Measurements from ENCODE around the gene ACAN. TPM values are rescaled to one million over a fixed set of nuclear protein-coding genes. Genes with fewer than 3 reads are reported as not detected.

Gene ACAN
- total RNA-seq, 1 experiment from 2014 or later: 1.4 TPM

DNA sequence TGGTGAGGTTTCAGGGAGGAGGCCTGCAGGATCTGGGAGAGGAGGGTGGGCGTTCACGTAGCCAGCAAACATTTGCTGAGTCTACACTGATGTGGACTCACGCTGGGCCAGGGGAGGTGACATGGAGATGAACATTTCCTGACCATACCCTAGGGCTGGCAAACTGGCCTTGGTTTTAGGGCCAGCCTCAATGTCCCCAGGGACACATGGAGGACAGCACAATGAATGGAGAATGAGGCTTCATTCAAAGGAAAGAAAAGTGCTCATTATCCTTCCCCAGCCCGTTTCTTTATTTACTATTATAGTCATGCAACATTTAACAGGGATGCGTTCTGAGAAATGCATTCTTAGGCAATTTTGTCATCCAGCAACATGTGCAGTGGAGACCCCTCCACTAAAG, 26.8 kb downstream of the ACAN start (continued):
- TF ChIP-seq, protein P1, sequence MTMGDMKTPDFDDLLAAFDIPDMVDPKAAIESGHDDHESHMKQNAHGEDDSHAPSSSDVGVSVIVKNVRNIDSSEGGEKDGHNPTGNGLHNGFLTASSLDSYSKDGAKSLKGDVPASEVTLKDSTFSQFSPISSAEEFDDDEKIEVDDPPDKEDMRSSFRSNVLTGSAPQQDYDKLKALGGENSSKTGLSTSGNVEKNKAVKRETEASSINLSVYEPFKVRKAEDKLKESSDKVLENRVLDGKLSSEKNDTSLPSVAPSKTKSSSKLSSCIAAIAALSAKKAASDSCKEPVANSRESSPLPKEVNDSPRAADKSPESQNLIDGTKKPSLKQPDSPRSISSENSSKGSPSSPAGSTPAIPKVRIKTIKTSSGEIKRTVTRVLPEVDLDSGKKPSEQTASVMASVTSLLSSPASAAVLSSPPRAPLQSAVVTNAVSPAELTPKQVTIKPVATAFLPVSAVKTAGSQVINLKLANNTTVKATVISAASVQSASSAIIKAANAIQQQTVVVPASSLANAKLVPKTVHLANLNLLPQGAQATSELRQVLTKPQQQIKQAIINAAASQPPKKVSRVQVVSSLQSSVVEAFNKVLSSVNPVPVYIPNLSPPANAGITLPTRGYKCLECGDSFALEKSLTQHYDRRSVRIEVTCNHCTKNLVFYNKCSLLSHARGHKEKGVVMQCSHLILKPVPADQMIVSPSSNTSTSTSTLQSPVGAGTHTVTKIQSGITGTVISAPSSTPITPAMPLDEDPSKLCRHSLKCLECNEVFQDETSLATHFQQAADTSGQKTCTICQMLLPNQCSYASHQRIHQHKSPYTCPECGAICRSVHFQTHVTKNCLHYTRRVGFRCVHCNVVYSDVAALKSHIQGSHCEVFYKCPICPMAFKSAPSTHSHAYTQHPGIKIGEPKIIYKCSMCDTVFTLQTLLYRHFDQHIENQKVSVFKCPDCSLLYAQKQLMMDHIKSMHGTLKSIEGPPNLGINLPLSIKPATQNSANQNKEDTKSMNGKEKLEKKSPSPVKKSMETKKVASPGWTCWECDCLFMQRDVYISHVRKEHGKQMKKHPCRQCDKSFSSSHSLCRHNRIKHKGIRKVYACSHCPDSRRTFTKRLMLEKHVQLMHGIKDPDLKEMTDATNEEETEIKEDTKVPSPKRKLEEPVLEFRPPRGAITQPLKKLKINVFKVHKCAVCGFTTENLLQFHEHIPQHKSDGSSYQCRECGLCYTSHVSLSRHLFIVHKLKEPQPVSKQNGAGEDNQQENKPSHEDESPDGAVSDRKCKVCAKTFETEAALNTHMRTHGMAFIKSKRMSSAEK (CRISPR knock-in tag; IDR thresholded peaks at IDR 0.05; ENCODE audit: borderline replicate concordance): no peak
- TF ChIP-seq, protein P2, sequence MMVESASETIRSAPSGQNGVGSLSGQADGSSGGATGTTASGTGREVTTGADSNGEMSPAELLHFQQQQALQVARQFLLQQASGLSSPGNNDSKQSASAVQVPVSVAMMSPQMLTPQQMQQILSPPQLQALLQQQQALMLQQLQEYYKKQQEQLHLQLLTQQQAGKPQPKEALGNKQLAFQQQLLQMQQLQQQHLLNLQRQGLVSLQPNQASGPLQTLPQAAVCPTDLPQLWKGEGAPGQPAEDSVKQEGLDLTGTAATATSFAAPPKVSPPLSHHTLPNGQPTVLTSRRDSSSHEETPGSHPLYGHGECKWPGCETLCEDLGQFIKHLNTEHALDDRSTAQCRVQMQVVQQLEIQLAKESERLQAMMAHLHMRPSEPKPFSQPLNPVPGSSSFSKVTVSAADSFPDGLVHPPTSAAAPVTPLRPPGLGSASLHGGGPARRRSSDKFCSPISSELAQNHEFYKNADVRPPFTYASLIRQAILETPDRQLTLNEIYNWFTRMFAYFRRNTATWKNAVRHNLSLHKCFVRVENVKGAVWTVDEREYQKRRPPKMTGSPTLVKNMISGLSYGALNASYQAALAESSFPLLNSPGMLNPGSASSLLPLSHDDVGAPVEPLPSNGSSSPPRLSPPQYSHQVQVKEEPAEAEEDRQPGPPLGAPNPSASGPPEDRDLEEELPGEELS (CRISPR knock-in tag; IDR thresholded peaks at IDR 0.05): no peak
- TF ChIP-seq, protein P3, sequence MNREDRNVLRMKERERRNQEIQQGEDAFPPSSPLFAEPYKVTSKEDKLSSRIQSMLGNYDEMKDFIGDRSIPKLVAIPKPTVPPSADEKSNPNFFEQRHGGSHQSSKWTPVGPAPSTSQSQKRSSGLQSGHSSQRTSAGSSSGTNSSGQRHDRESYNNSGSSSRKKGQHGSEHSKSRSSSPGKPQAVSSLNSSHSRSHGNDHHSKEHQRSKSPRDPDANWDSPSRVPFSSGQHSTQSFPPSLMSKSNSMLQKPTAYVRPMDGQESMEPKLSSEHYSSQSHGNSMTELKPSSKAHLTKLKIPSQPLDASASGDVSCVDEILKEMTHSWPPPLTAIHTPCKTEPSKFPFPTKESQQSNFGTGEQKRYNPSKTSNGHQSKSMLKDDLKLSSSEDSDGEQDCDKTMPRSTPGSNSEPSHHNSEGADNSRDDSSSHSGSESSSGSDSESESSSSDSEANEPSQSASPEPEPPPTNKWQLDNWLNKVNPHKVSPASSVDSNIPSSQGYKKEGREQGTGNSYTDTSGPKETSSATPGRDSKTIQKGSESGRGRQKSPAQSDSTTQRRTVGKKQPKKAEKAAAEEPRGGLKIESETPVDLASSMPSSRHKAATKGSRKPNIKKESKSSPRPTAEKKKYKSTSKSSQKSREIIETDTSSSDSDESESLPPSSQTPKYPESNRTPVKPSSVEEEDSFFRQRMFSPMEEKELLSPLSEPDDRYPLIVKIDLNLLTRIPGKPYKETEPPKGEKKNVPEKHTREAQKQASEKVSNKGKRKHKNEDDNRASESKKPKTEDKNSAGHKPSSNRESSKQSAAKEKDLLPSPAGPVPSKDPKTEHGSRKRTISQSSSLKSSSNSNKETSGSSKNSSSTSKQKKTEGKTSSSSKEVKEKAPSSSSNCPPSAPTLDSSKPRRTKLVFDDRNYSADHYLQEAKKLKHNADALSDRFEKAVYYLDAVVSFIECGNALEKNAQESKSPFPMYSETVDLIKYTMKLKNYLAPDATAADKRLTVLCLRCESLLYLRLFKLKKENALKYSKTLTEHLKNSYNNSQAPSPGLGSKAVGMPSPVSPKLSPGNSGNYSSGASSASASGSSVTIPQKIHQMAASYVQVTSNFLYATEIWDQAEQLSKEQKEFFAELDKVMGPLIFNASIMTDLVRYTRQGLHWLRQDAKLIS (CRISPR knock-in tag; IDR thresholded peaks at IDR 0.05; ENCODE audit: borderline replicate concordance): no peak
- no peak for TF ChIP-seq SP1 (CRISPR knock-in tag; conservative IDR thresholded peaks at IDR 0.05)
- TF ChIP-seq, protein P4, sequence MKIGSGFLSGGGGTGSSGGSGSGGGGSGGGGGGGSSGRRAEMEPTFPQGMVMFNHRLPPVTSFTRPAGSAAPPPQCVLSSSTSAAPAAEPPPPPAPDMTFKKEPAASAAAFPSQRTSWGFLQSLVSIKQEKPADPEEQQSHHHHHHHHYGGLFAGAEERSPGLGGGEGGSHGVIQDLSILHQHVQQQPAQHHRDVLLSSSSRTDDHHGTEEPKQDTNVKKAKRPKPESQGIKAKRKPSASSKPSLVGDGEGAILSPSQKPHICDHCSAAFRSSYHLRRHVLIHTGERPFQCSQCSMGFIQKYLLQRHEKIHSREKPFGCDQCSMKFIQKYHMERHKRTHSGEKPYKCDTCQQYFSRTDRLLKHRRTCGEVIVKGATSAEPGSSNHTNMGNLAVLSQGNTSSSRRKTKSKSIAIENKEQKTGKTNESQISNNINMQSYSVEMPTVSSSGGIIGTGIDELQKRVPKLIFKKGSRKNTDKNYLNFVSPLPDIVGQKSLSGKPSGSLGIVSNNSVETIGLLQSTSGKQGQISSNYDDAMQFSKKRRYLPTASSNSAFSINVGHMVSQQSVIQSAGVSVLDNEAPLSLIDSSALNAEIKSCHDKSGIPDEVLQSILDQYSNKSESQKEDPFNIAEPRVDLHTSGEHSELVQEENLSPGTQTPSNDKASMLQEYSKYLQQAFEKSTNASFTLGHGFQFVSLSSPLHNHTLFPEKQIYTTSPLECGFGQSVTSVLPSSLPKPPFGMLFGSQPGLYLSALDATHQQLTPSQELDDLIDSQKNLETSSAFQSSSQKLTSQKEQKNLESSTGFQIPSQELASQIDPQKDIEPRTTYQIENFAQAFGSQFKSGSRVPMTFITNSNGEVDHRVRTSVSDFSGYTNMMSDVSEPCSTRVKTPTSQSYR (CRISPR knock-in tag; IDR thresholded peaks at IDR 0.05): no peak

DNA sequence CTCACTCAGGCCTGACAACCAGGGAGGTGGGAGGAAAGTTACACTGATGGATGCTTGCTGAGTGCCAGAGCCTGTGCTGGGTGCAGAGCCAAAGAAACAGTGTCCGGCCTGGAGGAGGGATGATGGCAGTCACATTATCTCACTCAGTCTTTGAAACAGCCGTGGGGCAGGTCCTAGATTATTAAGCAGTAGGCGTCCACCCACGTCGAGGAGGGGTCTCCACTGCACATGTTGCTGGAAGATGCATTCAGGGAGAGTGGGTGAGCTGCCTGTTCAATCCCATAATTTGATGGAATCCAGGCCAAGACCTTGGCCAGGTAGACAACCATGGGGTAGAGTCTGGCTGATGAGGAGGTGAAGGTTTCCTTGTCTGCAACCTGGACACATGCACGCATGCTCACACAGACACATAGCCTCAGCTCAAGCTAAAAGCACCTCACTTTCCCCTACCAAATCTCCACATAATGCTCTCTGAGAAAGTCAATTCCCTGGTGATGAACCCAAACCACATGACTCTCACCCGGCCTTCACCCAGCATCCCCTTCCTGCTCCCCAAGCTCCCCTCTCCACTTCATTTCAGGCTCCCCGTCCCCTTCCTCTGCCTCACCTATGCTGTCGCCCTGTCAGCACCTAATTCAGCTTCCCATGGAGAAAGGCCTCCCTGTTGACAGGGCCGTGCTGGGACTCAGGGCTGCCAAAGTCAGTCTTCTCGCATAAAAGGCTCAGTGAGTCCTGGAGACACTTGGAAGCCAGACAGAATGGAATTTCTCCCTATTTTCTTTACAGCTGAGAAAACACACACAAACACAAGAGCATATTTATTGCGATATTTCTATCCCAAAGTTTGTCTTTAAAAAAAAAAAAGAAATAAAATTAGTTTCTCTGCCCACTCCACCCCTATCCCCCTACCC, 29.8 kb downstream of the ACAN start:
- TF ChIP-seq, protein P5, sequence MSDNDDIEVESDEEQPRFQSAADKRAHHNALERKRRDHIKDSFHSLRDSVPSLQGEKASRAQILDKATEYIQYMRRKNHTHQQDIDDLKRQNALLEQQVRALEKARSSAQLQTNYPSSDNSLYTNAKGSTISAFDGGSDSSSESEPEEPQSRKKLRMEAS (CRISPR knock-in tag; IDR thresholded peaks at IDR 0.05): no peak
- TF ChIP-seq, protein P6, sequence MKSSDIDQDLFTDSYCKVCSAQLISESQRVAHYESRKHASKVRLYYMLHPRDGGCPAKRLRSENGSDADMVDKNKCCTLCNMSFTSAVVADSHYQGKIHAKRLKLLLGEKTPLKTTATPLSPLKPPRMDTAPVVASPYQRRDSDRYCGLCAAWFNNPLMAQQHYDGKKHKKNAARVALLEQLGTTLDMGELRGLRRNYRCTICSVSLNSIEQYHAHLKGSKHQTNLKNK (CRISPR knock-in tag; IDR thresholded peaks at IDR 0.05): no peak
- TF ChIP-seq TEAD1 (CRISPR knock-in tag; IDR thresholded peaks at IDR 0.05): no peak
- no peak for TF ChIP-seq HMGA2 (CRISPR knock-in tag; IDR thresholded peaks at IDR 0.05)
- TF ChIP-seq MXD4 (CRISPR knock-in tag; IDR thresholded peaks at IDR 0.05; ENCODE audit: borderline replicate concordance): no peak
- TF ChIP-seq NFYB (CRISPR knock-in tag; conservative IDR thresholded peaks at IDR 0.05; ENCODE audit: low read depth): no peak
- no peak for TF ChIP-seq GABPB1 (CRISPR knock-in tag; IDR thresholded peaks at IDR 0.05)
- DNase-seq (ENCODE audit: low spot score): no peak
- H3K27ac Mint-ChIP-seq: no peak overlapping the region
- CTCF ChIA-PET: interaction anchor here (0.6 to 2.4 kb wide), 4 partner anchors 29 to 194 kb away, joined by 3 to 15 read pairs (median 4); partner anchors contain the start of gene ISG20
- H3K36me3 Mint-ChIP-seq: no peaks in the 10 kb centered on the region
- H3K4me3 Mint-ChIP-seq: no peak overlapping the region
- no peak for ATAC-seq
- no peaks in the 10 kb centered on the region for H3K27me3 Mint-ChIP-seq (ENCODE audit: low read depth)
- no peaks in the 10 kb centered on the region for H3K9me3 Mint-ChIP-seq
- POLR2A ChIA-PET: no interaction called here
- H3K4me1 Mint-ChIP-seq: no peaks in the 10 kb centered on the region

Measured in WTC11 (cell line).